H4 (cell line): ENCODE data around the gene LASP1NB.
"Not testable (repeated sequence)": the region's sequence is repeated elsewhere in the genome, so short reads cannot be mapped to it uniquely, and the experiment has no call there.

Experiments used
- DNase-seq: peaks from one replicate; pipeline ENCODE4 v3.0.0-alpha.2; 2015; ENCODE audit warnings: low spot score

Gene LASP1NB

GRCh38 chr17:38897176-38897575, 28.2 kb upstream of the LASP1NB start:
- DNase-seq, result no peak

- DNase-seq, result no peak
Measured at GRCh38 chr17:38897671-38898290, 27.6 kb upstream of the LASP1NB start.

GRCh38 chr17:38898291-38898679, 27.1 kb upstream of the LASP1NB start:
- DNase-seq, result no peak

GRCh38 chr17:38898812-38899348, 26.5 kb upstream of the LASP1NB start:
- no peak for DNase-seq

- no peak for DNase-seq
Measured at GRCh38 chr17:38899421-38899820, 26.0 kb upstream of the LASP1NB start.

- DNase-seq, result peak; percentile 91
Measured at GRCh38 chr17:38900978-38901656, 24.3 kb upstream of the LASP1NB start.

GRCh38 chr17:38903404-38903803, 22.0 kb upstream of the LASP1NB start:
- DNase-seq, result no peak

GRCh38 chr17:38904892-38905291, 20.5 kb upstream of the LASP1NB start:
- no peak for DNase-seq

- no peak for DNase-seq
Measured at GRCh38 chr17:38905375-38905774, 20.0 kb upstream of the LASP1NB start.

GRCh38 chr17:38906460-38907228, 18.8 kb upstream of the LASP1NB start:
- no peak for DNase-seq

- no peak for DNase-seq
Measured at GRCh38 chr17:38907930-38908675, 17.3 kb upstream of the LASP1NB start.

- DNase-seq, result no peak
Measured at GRCh38 chr17:38908676-38909181, 16.7 kb upstream of the LASP1NB start.

GRCh38 chr17:38910325-38910724, 15.1 kb upstream of the LASP1NB start:
- no peak for DNase-seq

GRCh38 chr17:38911081-38911730, 14.2 kb upstream of the LASP1NB start:
- DNase-seq, result no peak

GRCh38 chr17:38911731-38912081, 13.7 kb upstream of the LASP1NB start:
- not testable (repeated sequence) for DNase-seq

GRCh38 chr17:38912221-38912813, 13.1 kb upstream of the LASP1NB start:
- no peak for DNase-seq

- DNase-seq, result no peak
Measured at GRCh38 chr17:38914741-38915638, 10.4 kb upstream of the LASP1NB start.

GRCh38 chr17:38915639-38915995, 9.8 kb upstream of the LASP1NB start:
- DNase-seq, result no peak

- DNase-seq, result no peak
Measured at GRCh38 chr17:38916771-38917170, 8.6 kb upstream of the LASP1NB start.

GRCh38 chr17:38917259-38917658, 8.2 kb upstream of the LASP1NB start:
- no peak for DNase-seq
